Measurements from ENCODE around the gene ERN1.

ERN1 gene

GRCh38 chr17:64166876-64167275 lies 36.9 kb upstream of the ERN1 start:
- no peaks in the 10 kb centered on the region for H3K27me3 ChIP-seq
- H3K4me1 ChIP-seq: no peaks in the 10 kb centered on the region
- no peak for TF ChIP-seq CTCF (IDR thresholded peaks at IDR 0.05; ENCODE audit: low read depth, low read length)
- H3K9me3 ChIP-seq: no peaks in the 10 kb centered on the region
- H3K36me3 ChIP-seq: peaks cover 6% of the 10 kb centered on the region
- no peak for DNase-seq
- no peak overlapping the region for H3K4me3 ChIP-seq (ENCODE audit: low read depth, low read length)

- H3K4me3 ChIP-seq (ENCODE audit: low read depth, low read length): no peak overlapping the region
- no peak for TF ChIP-seq CTCF (IDR thresholded peaks at IDR 0.05; ENCODE audit: low read depth, low read length)
- no peaks in the 10 kb centered on the region for H3K27me3 ChIP-seq
- no peaks in the 10 kb centered on the region for H3K9me3 ChIP-seq
- H3K36me3 ChIP-seq: no peaks in the 10 kb centered on the region; the same call in 1 of the 2 replicates
- H3K4me1 ChIP-seq: no peaks in the 10 kb centered on the region
- no peak for DNase-seq
These were observed 35.4 kb upstream of the ERN1 start for GRCh38 chr17:64165347-64165746.

GRCh38 chr17:64164596-64165285 lies 34.8 kb upstream of the ERN1 start:
- no peak overlapping the region for H3K4me3 ChIP-seq (ENCODE audit: low read depth, low read length)
- H3K27me3 ChIP-seq: no peaks in the 10 kb centered on the region
- no peaks in the 10 kb centered on the region; the same call in 1 of the 2 replicates for H3K36me3 ChIP-seq
- H3K9me3 ChIP-seq: no peaks in the 10 kb centered on the region
- no peak for TF ChIP-seq CTCF (IDR thresholded peaks at IDR 0.05; ENCODE audit: low read depth, low read length)
- DNase-seq: no peak
- H3K4me1 ChIP-seq: no peaks in the 10 kb centered on the region

GRCh38 chr17:64163468-64163867 lies 33.5 kb upstream of the ERN1 start:
- no peaks in the 10 kb centered on the region for H3K4me1 ChIP-seq
- H3K27me3 ChIP-seq: no peaks in the 10 kb centered on the region
- no peaks in the 10 kb centered on the region for H3K36me3 ChIP-seq
- H3K9me3 ChIP-seq: no peaks in the 10 kb centered on the region
- no peak for DNase-seq
- H3K4me3 ChIP-seq (ENCODE audit: low read depth, low read length): no peak overlapping the region
- no peak for TF ChIP-seq CTCF (IDR thresholded peaks at IDR 0.05; ENCODE audit: low read depth, low read length)

- TF ChIP-seq CTCF (IDR thresholded peaks at IDR 0.05; ENCODE audit: low read depth, low read length): no peak
- no peak for DNase-seq
- no peaks in the 10 kb centered on the region for H3K36me3 ChIP-seq
These were observed 32.6 kb upstream of the ERN1 start for GRCh38 chr17:64162554-64162953.

GRCh38 chr17:64161380-64162176 lies 31.6 kb upstream of the ERN1 start:
- Histone ChIP-seq H3K36me3 (no peaks in the 10 kb centered on the region), H3K4me3 (ENCODE audit: low read depth, low read length) (no peak overlapping the region), H3K27me3 (no peaks in the 10 kb centered on the region), H3K9me3 (no peaks in the 10 kb centered on the region), H3K4me1 (peaks cover 2% of the 10 kb centered on the region; the same call in 1 of the 2 replicates)
- TF ChIP-seq CTCF (IDR thresholded peaks at IDR 0.05; ENCODE audit: low read depth, low read length): no peak
- DNase-seq: no peak

More at GRCh38 chr17:64162554-64162953, 32.6 kb upstream of the ERN1 start:
- H3K27me3 ChIP-seq: no peaks in the 10 kb centered on the region
- H3K4me1 ChIP-seq: no peaks in the 10 kb centered on the region
- H3K4me3 ChIP-seq (ENCODE audit: low read depth, low read length): no peak overlapping the region
- no peaks in the 10 kb centered on the region for H3K9me3 ChIP-seq

Measured in BE2C (cell line).